ENCODE data around the gene NTF4.
"Not testable (repeated sequence)": the region's sequence is repeated elsewhere in the genome, so short reads cannot be mapped to it uniquely, and the experiment has no call there.

NTF4 gene

DNA sequence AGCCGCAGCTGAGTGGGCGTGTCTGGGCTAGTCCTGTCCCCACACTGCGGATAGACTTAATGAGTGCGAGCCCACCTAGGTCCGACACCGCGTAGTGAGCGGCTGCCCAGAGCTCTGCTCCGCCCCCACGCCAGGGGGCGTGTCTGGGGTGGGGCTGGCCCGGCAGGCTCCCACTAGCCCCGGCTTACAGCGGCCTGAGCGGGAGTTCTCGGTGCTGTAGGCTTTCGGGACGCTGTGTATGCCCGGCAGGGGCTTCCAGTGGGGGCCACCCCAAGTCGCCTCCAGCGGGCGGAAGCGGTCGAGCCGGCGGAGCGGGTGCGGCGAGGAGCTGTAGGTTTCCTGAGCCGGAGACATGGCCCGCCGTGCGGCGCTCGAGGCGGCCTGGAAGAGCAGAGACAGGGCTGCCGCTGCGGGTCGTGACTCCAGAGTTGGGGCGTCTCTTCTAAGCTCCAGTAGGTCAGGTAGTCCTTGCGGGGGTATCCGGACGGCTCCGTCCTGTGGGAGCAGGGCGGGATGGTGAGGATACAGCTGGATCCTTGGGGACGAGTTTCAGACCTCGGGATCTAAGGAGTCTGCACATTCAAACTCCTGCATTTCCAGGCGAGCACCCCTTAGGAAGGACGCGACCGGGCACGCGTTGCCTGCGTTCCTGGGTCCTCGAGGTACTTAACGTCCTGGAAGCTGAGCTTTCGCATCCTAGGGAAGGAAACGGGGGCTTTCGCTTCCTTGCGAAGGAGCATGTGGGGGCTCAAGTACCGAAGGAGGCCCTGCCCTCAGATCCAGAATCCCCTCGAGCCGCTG is 8.3 kb downstream of the NTF4 start:
- FAIRE-seq = no peak

DNA sequence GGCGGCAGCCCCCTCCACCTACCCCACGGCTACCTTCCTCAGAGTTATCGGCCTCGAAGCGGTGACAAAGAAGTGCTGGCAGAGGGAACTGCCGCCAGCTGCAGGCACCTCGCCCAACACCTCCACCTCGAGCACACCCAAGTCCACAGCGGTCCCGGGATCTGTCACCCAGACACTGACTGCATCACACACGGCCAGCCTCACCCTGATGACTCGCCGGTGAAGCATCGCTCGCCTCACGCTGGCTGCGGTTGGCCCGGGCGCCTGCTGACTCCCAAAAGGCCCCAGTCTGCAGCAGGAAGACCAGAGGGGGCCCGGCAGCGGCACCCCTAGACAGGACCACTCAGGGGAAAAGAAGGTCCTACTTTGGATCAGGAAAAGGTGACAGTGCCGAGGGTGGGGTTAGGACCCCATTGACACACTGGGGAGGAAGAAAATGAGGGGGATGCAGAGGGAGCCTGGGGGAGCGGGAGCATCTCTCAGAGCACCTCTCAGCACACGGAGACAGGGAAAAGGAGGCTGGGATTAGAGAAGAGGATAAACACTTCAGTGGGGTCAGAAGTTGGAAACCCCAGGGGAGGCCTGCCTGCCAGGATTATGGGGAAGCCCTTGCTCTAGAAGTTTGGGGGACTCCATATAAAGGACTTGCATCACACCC is 14.1 kb downstream of the NTF4 start:
- not testable (repeated sequence) for FAIRE-seq

- FAIRE-seq = not testable (repeated sequence)
Observed at GRCh38 chr19:49049834-49050233, 14.8 kb downstream of the NTF4 start.

DNA sequence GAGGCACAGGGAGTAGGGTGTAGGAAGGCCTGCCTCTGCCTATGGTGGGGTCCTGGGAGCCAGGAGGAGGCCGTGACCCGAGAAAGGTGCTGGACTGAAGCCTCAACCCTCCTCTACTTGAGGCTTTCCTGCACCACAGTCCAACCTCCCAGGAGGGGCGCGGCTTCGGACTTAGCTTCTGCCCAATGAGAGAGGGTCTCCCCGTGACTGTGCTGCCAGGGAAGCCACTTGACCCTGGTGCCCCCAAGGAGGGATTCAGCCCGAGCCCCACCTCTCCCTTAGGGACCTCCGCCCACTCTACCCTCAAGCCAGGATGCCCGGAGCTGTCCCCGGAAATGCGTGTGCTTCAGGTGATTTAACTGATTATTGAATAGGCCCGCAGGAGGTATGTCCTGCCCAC is 15.6 kb downstream of the NTF4 start, which contains the start of gene CGB8:
TSS of gene CGB8 (minus strand) at position 101 of the 400 bp plus-strand sequence. CDS start 372 bp downstream, outside the sequence.
- not testable (repeated sequence) for FAIRE-seq

DNA sequence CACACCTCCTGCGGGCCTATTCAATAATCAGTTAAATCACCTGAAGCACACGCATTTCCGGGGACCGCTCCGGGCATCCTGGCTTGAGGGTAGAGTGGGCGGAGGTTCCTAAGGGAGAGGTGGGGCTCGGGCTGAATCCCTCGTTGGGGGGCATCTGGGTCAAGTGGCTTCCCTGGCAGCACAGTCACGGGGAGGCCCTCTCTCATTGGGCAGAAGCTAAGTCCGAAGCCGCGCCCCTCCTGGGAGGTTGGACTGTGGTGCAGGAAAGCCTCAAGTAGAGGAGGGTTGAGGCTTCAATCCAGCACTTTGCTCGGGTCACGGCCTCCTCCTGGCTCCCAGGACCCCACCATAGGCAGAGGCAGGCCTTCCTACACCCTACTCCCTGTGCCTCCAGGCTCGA is 21.1 kb downstream of the NTF4 start, which contains the start of gene CGB5:
TSS of gene CGB5 (plus strand) at position 301 of the 400 bp plus-strand sequence. CDS start 362 bp downstream, outside the sequence.
- FAIRE-seq = not testable (repeated sequence)

DNA sequence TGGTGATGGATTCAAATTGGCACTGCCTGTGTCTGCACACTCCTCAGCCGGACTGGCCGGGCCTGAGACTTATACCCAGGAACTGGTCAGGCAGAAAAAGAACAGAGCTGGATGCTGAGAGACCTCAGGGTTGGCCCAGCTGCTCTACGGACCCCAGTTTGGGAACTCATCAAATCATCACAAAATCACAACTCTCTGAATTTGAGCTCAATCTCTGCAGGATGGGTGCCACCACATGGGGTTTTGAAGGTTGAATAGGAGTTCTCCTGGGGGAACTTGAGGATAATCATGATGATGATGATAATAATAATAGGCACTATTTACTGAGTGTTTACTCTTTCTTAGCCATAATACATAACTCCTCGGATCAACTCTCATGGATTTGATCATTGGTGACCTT is 22.0 kb downstream of the NTF4 start:
- FAIRE-seq = not testable (repeated sequence)

- no peak for FAIRE-seq
Observed at GRCh38 chr19:49042177-49042576, 22.4 kb downstream of the NTF4 start.

- not testable (repeated sequence) for FAIRE-seq
Observed at GRCh38 chr19:49039736-49040135, 24.9 kb downstream of the NTF4 start.

DNA sequence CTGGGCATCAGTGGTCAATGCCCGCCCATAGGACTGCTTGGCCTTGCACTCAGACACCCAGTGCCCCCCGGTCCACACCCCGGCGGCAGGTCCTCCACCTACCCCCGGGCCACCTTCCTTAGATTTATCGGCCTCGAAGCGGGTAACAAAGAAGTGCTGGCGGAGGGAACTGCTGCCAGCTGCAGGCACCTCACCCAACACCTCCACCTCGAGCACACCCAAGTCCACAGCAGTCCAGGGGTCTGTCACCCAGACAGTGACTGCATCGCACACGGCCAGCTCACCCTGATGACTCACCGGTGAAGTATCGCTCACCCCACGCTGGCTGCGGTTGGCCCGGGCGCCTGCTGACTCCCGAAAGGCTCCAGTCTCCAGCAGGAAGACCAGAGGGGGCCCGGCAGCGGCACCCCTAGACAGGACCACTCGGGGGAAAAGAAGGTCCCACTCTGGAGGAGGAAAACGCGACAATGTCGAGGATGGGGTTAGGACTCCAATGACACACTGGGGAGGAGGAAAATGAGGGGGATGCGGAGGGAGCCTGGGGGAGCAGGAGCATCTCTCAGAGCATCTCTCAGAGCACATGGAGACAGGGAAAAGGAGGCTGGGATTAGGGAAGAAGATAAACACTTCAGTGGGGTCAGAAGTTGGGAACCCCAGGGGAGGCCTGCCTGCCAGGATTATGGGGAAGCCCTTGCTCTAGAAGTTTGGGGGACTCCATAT is 25.9 kb downstream of the NTF4 start:
- FAIRE-seq = not testable (repeated sequence)

DNA sequence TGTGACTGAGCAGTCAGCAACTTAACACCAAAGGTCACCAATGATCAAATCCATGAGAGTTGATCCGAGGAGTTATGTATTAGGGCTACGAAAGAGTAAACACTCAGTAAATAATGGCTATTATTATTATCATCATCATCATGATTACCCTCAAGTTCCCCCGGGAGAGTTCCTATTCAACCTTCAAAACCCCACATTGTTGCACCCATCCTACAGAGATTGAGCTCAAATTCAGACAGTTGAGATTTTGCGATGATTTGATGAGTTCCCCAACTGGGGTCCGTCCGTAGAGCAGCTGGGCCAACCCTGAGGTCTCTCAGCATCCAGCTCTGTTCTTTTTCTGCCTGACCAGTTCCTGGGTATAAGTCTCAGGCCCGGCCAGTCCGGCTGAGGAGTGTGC is 26.5 kb downstream of the NTF4 start:
- not testable (repeated sequence) for FAIRE-seq

- FAIRE-seq = not testable (repeated sequence)
Observed at GRCh38 chr19:49036815-49037214, 27.8 kb downstream of the NTF4 start, which contains the start of gene CGB1. TSS of gene CGB1 (minus strand) at chr19:49036895. CDS start at chr19:49036711, 184 bp downstream.

DNA sequence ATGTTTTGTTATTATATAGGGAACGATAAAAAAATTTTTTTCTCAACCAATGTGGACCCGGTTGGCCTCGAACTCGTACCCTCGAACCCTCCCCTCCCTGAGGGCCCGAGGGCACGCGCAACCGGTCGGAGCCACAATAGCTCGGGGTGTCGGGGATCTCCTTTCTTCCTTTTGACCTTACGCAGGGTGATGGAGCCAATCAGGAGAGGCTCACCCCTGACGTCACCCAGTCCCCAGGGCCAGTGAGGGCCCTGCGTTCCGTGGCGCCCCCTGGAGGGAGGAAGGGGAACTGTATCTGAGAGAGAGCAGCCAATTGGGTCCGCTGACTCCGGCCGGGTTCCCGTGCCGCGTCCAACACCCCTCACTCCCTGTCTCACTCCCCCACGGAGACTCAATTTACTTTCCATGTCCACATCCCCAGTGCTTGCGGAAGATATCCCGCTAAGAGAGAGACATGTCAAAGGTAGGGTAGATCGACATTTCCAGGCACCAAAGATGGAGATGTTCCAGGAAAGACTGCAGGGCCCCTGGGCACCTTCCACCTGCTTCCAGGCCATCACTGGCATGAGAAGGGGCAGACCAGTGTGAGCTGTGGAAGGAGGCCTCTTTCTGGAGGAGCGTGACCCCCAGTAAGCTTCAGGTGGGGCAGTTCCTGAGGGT is 32.8 kb downstream of the NTF4 start, which contains the start of gene CGB2:
TSS of gene CGB2 (plus strand) at position 249 of the 660 bp plus-strand sequence. CDS start at position 455, 206 bp downstream.
- FAIRE-seq = not testable (repeated sequence)

DNA sequence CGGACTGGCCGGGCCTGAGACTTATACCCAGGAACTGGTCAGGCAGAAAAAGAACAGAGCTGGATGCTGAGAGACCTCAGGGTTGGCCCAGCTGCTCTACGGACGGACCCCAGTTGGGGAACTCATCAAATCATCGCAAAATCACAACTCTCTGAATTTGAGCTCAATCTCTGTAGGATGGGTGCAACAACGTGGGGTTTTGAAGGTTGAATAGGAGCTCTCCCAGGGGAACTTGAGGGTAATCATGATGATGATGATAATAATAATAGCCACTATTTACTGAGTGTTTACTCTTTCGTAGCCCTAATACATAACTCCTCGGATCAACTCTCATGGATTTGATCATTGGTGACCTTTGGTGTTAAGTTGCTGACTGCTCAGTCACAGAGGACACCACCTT is 34.3 kb downstream of the NTF4 start:
- FAIRE-seq = not testable (repeated sequence)

DNA sequence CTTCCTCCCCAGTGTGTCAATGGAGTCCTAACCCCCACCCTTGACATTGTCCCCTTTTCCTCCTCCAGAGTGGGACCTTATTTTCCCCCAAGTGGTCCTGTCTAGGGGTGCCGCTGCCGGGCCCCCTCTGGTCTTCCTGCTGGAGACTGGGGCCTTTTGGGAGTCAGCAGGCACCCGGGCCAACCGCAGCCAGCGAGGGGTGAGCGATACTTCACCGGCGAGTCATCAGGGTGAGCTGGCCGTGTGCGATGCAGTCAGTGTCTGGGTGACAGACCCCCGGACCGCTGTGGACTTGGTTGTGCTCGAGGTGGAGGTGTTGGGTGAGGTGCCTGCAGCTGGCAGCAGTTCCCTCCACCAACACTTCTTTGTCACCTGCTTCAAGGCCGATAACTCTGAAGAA is 34.9 kb downstream of the NTF4 start:
- FAIRE-seq = not testable (repeated sequence)

GRCh38 chr19:49028686-49029085 is 35.9 kb downstream of the NTF4 start:
- not testable (repeated sequence) for FAIRE-seq

GRCh38 chr19:49025599-49025998 is 39.0 kb downstream of the NTF4 start:
- not testable (repeated sequence) for FAIRE-seq

DNA sequence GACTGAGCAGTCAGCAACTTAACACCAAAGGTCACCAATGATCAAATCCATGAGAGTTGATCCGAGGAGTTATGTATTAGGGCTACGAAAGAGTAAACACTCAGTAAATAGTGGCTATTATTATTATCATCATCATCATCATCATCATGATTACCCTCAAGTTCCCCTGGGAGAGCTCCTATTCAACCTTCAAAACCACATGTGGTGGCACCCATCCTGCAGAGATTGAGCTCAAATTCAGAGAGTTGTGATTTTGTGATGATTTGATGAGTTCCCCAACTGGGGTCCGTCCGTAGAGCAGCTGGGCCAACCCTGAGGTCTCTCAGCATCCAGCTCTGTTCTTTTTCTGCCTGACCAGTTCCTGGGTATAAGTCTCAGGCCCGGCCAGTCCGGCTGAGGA is 39.5 kb downstream of the NTF4 start:
- FAIRE-seq = not testable (repeated sequence)

DNA sequence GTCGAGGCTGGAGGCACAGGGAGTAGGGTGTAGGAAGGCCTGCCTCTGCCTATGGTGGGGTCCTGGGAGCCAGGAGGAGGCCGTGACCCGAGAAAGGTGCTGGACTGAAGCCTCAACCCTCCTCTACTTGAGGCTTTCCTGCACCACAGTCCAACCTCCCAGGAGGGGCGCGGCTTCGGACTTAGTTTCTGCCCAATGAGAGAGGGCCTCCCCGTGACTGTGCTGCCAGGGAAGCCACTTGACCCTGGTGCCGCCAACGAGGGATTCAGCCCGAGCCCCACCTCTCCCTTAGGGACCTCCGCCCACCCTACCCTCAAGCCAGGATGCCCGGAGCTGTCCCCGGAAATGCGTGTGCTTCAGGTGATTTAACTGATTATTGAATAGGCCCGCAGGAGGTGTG is 40.4 kb downstream of the NTF4 start, which contains the start of gene CGB3:
TSS of gene CGB3 (minus strand) at position 101 of the 400 bp plus-strand sequence. CDS start 362 bp downstream, outside the sequence.
- FAIRE-seq = not testable (repeated sequence)

DNA sequence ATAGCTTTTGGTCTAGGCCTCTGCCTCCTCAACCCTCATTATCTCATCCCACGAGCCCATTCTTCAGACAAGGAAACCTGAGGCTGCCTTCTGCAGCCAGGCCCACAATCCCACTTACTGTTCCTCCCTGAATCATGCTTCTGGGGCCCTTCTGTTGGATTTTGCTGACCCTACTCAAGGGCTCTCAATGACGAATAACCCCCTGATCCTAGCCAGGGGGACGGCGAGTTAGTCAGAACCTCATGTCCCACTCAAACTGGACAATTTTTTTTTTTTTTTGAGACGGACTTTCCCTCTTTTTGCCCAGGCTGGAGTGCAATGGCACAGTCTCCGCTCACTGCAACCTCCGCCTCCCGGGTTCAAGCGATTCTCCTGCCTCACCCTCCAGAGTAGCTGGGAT is 42.5 kb downstream of the NTF4 start:
- no peak for FAIRE-seq

DNA sequence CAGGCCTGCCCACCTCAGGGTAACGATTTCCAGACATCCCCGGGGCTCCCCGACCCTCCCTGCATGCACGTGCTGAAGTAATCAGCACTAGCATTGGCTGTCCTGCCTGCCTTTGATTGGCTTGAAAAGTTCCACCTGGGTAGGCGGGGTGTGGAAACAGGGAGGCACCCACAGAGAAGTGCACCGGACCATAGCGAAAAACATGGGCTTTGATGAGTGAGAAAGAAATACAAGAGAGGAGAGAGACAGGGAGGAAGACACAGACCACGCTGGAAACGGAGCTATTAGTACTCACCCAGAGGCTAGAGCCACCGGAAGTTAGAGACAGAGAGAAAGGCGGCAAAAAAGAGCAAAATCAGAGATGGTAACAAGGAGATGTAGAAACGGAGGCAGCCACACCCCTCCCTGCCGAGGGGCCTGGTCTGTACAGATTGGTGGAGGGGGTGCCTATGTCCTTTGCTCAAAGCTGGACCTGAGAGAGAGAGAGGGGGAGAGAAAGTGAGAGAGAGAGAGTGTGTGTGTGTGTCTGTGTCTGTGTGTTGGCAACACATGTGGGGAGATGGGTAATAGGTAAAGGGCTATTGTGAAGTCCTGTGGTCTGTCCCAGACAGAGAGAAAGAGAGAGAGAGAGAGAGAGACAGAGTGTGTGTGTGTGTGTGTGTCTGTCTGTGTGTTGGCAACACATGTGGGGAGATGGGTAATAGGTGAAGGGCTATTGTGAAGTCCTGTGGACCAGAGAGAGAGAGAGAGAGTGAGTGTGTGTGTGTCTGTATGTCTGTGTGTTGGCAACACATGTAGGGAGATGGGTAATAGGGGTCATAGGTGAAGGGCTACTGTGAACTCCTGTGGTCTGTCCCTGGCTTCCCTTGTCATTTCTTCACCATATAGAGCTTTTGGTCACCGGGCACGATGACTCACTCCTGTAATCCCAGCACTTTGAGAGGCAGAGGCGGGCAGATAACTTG is 43.4 kb downstream of the NTF4 start:
- no peak for FAIRE-seq

DNA sequence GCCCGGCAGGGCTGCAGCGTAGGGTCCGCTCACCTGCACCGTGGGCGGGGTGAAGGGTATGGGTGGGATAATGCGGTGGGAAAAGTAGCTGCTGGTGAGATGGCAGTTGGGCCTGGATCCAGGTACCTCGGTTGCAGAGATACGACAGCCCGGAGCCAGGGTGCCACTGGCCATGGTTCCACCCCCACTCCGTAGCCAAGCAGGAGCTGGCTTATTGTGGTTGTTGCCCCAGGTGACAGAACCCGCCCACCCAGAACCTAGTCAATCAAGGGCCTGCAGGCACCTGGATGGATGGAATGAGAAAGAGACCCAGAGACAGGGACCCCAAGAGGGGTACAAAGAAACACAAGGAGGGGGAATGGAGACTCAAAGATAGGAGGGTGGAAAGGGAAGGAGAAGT is 44.3 kb downstream of the NTF4 start:
- no peak for FAIRE-seq
